GM12891 (cell line): ENCODE measurements around the gene CDC20.

Experiments
- PAX5 ChIP-seq: IDR thresholded peaks from 2 replicates; pipeline ENCODE4 v1.6.1; 2011; ENCODE audit warnings: low read length, moderate library complexity, mild to moderate bottlenecking; ENCODE audit not compliant: insufficient read depth, severe bottlenecking
- POLR2A ChIP-seq: IDR thresholded peaks from 2 replicates; pipeline ENCODE4 v1.6.1; 2011; ENCODE audit warnings: low read depth, low read length, control low read depth
- POLR2AphosphoS5 ChIP-seq: IDR thresholded peaks from 2 replicates; pipeline ENCODE4 v1.6.1; 2011; ENCODE audit warnings: low read depth, low read length, control low read depth
- SPI1 ChIP-seq: IDR thresholded peaks from 2 replicates; pipeline ENCODE4 v1.6.1; 2011; ENCODE audit warnings: low read depth, low read length, control low read depth
- TAF1 ChIP-seq: IDR thresholded peaks from 2 replicates; pipeline ENCODE4 v1.6.1; 2011; ENCODE audit warnings: low read depth, low read length, control low read depth

DNA sequence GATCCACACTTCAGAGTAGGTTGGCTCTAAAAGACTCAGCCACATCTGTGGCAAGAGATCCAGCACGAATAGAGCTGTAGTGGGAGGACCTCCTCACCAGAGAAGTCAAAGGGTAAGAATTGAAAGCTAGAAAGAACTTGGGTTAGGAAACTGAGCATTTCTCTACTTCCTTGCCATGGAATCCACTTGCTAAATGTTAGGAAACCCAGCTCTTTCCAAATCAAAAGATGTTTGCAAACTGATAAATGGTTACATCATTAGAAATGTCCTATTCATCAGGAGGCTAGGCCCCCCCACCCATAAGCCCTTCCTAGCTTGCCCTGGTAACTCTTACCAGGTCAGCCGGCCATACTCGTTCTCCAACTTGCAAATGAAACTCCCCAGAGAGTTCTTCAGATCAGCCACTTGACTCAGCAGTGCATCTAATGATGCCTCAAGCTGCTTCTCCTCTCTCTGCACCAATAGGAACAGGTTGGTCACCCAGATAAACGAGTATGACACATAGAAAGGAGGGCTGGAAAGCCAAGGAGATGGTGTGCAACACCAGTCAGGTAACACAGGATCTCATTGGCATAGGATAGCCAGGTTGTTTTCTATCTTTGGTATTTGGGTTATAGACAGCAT lies 29.3 kb downstream of the CDC20 start:
- no peak for TF ChIP-seq TAF1
- TF ChIP-seq POLR2AphosphoS5, result no peak
- TF ChIP-seq POLR2A, result no peak
- TF ChIP-seq SPI1, result no peak
- no peak for TF ChIP-seq PAX5
